PC-9 (cell line): ENCODE results near the gene DNAJC16. TPM values are rescaled to one million over a fixed set of nuclear protein-coding genes. Genes with fewer than 3 reads are reported as not detected.

Experiments
- BruUV-seq: library from RNA; stranded (reverse); fragments of 400-500 nt; replicated peaks from 2 replicates; lab custom pipeline; 2021; lab: Mats Ljungman, UMichigan
- CTCF ChIA-PET: fragments of 300-600 bp; sonication (Branson Sonifier 250); formaldehyde crosslinking; loops from one replicate; lab custom pipeline; 2022; ENCODE audit warnings: antibody characterized with exemption; lab: Charles Lee
- POLR2A ChIA-PET: fragments of 300-600 bp; sonication (Branson Sonifier 250); formaldehyde crosslinking; loops from one replicate; lab custom pipeline; 2022; ENCODE audit warnings: antibody characterized with exemption; ENCODE audit not compliant: unreplicated experiment; lab: Charles Lee
- DNase-seq, 2 experiments: peaks; one replicate each; pipeline versions ENCODE4 v3.0.0 to v3.0.0-alpha.2; 2015 to 2022; ENCODE audit warnings: mixed read lengths in 1 of 2
- H2AFZ ChIP-seq: fragments of 200-600 bp; sonication (generic); 2 replicates; pipeline ENCODE4 v1.8.1; 2017; ENCODE audit warnings: antibody characterized with exemption
- H3F3A ChIP-seq: fragments of 200-600 bp; sonication (generic); 2 replicates; pipeline ENCODE4 v1.8.1; 2017; ENCODE audit warnings: antibody characterized with exemption, mild to moderate bottlenecking, low read depth; ENCODE audit not compliant: insufficient read depth
- H3K27ac ChIP-seq: fragments of 200-600 bp; sonication (generic); 2 replicates; pipeline ENCODE4 v1.6.1; 2016; ENCODE audit warnings: mixed run types
- H3K27me3 ChIP-seq: fragments of 200-600 bp; sonication (generic); 2 replicates; pipeline ENCODE4 v1.6.1; 2016; ENCODE audit warnings: low read depth, mixed run types; ENCODE audit not compliant: insufficient read depth
- H3K36me3 ChIP-seq: fragments of 200-600 bp; sonication (generic); 2 replicates; pipeline ENCODE4 v1.6.1; 2016; ENCODE audit warnings: low read depth, mixed run types
- H3K4me1 ChIP-seq: fragments of 200-600 bp; sonication (generic); replicated peaks from 2 replicates; pipeline ENCODE4 v1.6.1; 2016; ENCODE audit warnings: mixed run types; ENCODE audit not compliant: insufficient read depth
- H3K4me2 ChIP-seq: fragments of 200-600 bp; sonication (generic); 2 replicates; pipeline ENCODE4 v1.6.1; 2017; ENCODE audit warnings: mixed run types
- H3K4me3 ChIP-seq: fragments of 200-600 bp; sonication (generic); 2 replicates; pipeline ENCODE4 v1.6.1; 2016; ENCODE audit warnings: mixed run types
- H3K79me2 ChIP-seq: fragments of 200-600 bp; sonication (generic); 2 replicates; pipeline ENCODE4 v1.6.1; 2017; ENCODE audit warnings: low read depth, mixed run types
- H3K9me2 ChIP-seq: fragments of 200-600 bp; sonication (generic); 2 replicates; pipeline ENCODE4 v1.8.1; 2017; ENCODE audit warnings: mild to moderate bottlenecking; ENCODE audit not compliant: insufficient read depth
- H3K9me3 ChIP-seq: fragments of 200-600 bp; sonication (generic); 2 replicates; pipeline ENCODE4 v1.8.1; 2016; ENCODE audit warnings: low read depth; ENCODE audit not compliant: insufficient read depth
- H4K20me1 ChIP-seq: fragments of 200-600 bp; sonication (generic); 2 replicates; pipeline ENCODE4 v1.8.1; 2017; ENCODE audit not compliant: insufficient read depth
- EZH2 ChIP-seq: fragments of 200-600 bp; sonication (generic); IDR thresholded peaks from 2 replicates; pipeline ENCODE4 v1.8.0; 2017; ENCODE audit warnings: antibody characterized with exemption, low read depth
- intact Hi-C: fragments of 100-400 bp; cut with micrococcal nuclease; formaldehyde crosslinking; loops from one replicate; pipeline ENCODE4 v1.10.0; 2022; ENCODE audit not compliant: unreplicated experiment
- total RNA-seq: library from RNA; stranded (reverse); gene quantifications from 2 replicates; pipeline ENCODE4 v1.2.3, GENCODE V29; 2021
- TF ChIP-seq, protein P1 (sequence below): fragments of 200-600 bp; sonication (generic); conservative IDR thresholded peaks from 2 replicates; pipeline ENCODE4 v1.6.1; 2017; ENCODE audit warnings: mixed run types, antibody characterized with exemption, mild to moderate bottlenecking, moderate library complexity

The DNAJC16 gene
- total RNA-seq, 1 experiment from 2014 or later: 18.8 TPM

DNA sequence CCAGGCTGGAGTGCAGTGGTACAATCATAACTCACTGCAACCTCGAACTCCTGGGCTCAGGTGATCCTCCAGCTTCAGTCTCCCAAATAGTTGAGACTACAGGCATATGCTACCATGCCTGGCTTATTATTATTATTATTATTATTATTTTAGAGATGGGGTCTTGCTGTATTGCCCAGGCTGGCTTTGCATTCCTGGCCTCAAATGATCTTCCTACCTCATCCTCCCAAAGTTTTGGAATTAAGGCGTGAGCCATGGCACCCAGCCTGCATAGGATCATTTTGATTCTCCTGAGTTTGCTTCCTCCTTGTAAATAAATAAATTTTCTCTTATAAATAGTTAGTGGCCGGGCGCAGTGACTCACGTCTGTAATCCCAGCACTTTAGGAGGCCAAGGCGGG is 96.8 kb downstream of the DNAJC16 start:
- no peak overlapping the region for H3K4me3 ChIP-seq
- intact Hi-C loops: no loop called here
- peaks cover 28% of the 10 kb centered on the region for H3F3A ChIP-seq
- H3K27me3 ChIP-seq: no peaks in the 10 kb centered on the region
- no peak for TF ChIP-seq EZH2
- TF ChIP-seq, protein P1, sequence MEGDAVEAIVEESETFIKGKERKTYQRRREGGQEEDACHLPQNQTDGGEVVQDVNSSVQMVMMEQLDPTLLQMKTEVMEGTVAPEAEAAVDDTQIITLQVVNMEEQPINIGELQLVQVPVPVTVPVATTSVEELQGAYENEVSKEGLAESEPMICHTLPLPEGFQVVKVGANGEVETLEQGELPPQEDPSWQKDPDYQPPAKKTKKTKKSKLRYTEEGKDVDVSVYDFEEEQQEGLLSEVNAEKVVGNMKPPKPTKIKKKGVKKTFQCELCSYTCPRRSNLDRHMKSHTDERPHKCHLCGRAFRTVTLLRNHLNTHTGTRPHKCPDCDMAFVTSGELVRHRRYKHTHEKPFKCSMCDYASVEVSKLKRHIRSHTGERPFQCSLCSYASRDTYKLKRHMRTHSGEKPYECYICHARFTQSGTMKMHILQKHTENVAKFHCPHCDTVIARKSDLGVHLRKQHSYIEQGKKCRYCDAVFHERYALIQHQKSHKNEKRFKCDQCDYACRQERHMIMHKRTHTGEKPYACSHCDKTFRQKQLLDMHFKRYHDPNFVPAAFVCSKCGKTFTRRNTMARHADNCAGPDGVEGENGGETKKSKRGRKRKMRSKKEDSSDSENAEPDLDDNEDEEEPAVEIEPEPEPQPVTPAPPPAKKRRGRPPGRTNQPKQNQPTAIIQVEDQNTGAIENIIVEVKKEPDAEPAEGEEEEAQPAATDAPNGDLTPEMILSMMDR: no peak
- no TSS peak for BruUV-seq
- H3K27ac ChIP-seq: no peak overlapping the region
- no peaks in the 10 kb centered on the region for H3K9me2 ChIP-seq
- no peak for DNase-seq
- H3K36me3 ChIP-seq: peaks cover 6% of the 10 kb centered on the region; the same call in 1 of the 2 replicates
- peaks cover 40% of the 10 kb centered on the region for H3K4me1 ChIP-seq
- CTCF ChIA-PET: no interaction called here
- H3K79me2 ChIP-seq: peaks cover 99% of the 10 kb centered on the region
- no peaks in the 10 kb centered on the region for H3K9me3 ChIP-seq
- no peak overlapping the region for H2AFZ ChIP-seq
- H3K4me2 ChIP-seq: no peak overlapping the region
- peaks cover 39% of the 10 kb centered on the region for H4K20me1 ChIP-seq
- POLR2A ChIA-PET: no interaction called here

DNA sequence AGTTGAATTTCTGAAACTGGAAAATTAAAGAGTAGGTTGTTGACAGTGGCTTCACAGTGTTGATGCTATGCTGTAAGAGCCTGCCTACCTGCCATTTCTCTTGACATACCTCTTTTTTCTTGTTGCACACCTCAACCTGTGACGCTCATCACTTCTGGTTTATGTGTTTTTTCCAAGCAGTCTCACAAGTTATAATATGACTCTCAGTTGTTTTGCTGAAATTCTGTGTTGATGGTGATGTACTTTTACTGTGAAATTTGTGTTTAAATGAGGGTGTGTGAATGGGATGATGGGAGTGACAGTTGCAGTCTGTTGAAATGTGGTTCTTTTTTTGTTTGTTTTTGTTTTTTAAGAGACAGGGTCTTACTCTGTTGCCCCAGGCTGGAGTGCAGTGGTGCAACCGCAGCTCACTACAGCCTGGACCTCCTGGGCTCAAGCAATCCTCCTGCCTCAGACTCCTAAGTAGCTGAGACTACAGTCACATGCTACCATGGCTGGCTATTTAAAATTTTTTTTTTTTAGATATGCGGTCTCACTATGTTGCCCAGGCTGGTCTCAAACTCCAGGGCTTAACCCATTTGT is 97.6 kb downstream of the DNAJC16 start:
- no peak overlapping the region for H3K4me2 ChIP-seq
- H3K4me3 ChIP-seq: no peak overlapping the region
- peaks cover 98% of the 10 kb centered on the region for H3K79me2 ChIP-seq
- no peak for DNase-seq
- intact Hi-C loops: no loop called here
- peaks cover 6% of the 10 kb centered on the region; the same call in 1 of the 2 replicates for H3K36me3 ChIP-seq
- no peaks in the 10 kb centered on the region for H3K9me2 ChIP-seq
- no peak overlapping the region for H2AFZ ChIP-seq
- H3F3A ChIP-seq: peaks cover 20% of the 10 kb centered on the region
- peaks cover 32% of the 10 kb centered on the region for H3K4me1 ChIP-seq
- ChIA-PET POLR2A (no interaction called here), CTCF (no interaction called here)
- peaks cover 39% of the 10 kb centered on the region for H4K20me1 ChIP-seq
- BruUV-seq: no TSS peak
- H3K27ac ChIP-seq: no peak overlapping the region
- TF ChIP-seq, protein P1: no peak
- no peak for TF ChIP-seq EZH2
- no peaks in the 10 kb centered on the region for H3K9me3 ChIP-seq
- H3K27me3 ChIP-seq: no peaks in the 10 kb centered on the region

DNA sequence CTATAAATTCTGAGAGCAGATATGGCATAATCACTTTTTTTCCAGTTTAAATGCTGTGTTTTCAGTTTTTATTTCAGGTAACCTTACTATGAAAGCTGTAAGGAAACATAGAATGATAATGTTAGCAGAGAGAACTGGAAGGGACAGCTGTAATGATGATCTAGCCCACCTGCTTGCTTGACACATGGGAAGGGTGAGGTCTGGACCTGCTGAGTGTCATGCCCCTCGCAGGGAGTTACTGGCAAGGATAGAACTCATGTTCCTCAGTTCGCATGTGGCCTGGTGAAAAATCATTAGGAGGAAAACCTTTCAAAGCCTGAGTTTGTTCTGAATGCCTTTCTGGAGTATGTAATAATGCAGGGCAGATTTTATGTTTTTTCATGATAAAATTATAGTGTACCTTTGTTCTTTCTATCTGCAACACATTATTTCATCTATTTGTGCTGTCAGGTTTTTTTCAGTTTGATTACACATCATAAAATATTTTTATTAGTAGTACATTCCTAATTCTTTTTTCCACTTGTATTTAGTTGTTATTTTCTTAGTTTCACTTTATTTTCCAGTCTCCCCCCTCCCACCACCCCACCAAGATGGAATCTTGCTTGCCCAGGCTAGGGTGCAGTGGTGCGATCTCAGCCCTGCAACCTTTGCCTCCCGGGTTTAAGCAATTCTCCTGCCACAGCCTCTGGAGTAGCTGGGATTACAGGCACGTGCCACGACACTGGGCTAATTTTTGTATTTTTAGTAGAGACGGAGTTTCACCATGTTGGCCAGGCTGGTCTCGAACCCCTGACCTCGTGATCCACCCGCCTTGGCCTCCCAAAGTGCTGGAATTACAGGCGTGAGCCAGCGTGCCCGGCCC is 98.6 kb downstream of the DNAJC16 start:
- DNase-seq: no peak
- no peak overlapping the region for H3K27ac ChIP-seq
- H3K79me2 ChIP-seq: peaks cover 90% of the 10 kb centered on the region
- no peaks in the 10 kb centered on the region for H3K9me3 ChIP-seq
- no peak overlapping the region for H3K4me3 ChIP-seq
- ChIA-PET CTCF (no interaction called here), POLR2A (no interaction called here)
- no peak overlapping the region for H3K4me2 ChIP-seq
- intact Hi-C loops: no loop called here
- no TSS peak for BruUV-seq
- H3K4me1 ChIP-seq: peaks cover 21% of the 10 kb centered on the region
- peaks cover 6% of the 10 kb centered on the region; the same call in 1 of the 2 replicates for H3K36me3 ChIP-seq
- TF ChIP-seq, protein P1: no peak
- no peak for TF ChIP-seq EZH2
- H4K20me1 ChIP-seq: peaks cover 38% of the 10 kb centered on the region
- H2AFZ ChIP-seq: no peak overlapping the region
- H3F3A ChIP-seq: peaks cover 9% of the 10 kb centered on the region
- no peaks in the 10 kb centered on the region for H3K9me2 ChIP-seq
- no peaks in the 10 kb centered on the region for H3K27me3 ChIP-seq

Other genes starting within 250 kb of the DNAJC16 start
- gene EFHD2, start 117.0 kb upstream of the DNAJC16 start, total RNA-seq: 129 and 160 TPM in 2 replicates
- not detected in 2 replicates for gene CTRC, start 88.4 kb upstream of the DNAJC16 start, total RNA-seq
- gene CELA2A, start 70.1 kb upstream of the DNAJC16 start, total RNA-seq: not detected in 2 replicates
- not detected in 2 replicates for gene CELA2B, start 50.7 kb upstream of the DNAJC16 start, total RNA-seq
- gene CASP9, start 2.6 kb upstream of the DNAJC16 start, total RNA-seq: 12.4 and 16.6 TPM in 2 replicates
- gene AGMAT, start 58.2 kb downstream of the DNAJC16 start, total RNA-seq: 2.7 and 2.9 TPM in 2 replicates
- gene DDI2, start 90.6 kb downstream of the DNAJC16 start, total RNA-seq: 36.1 and 38.0 TPM in 2 replicates
- gene PLEKHM2, start 157.5 kb downstream of the DNAJC16 start, total RNA-seq: 45.9 and 51.8 TPM in 2 replicates
- 1.4 and 1.7 TPM in 2 replicates for gene SLC25A34, start 209.4 kb downstream of the DNAJC16 start, total RNA-seq
- not detected in 2 replicates for gene TMEM82, start 215.7 kb downstream of the DNAJC16 start, total RNA-seq
- 57.2 and 114 TPM in 2 replicates for gene FBLIM1, start 231.9 kb downstream of the DNAJC16 start, total RNA-seq